Renal cortical epithelial cell (primary cell): ENCODE measurements around the gene PRMT7. TPM values are rescaled to one million over a fixed set of nuclear protein-coding genes. Genes with fewer than 3 reads are reported as not detected.

ENCODE experiments used
- DNase-seq: peaks from one replicate; pipeline ENCODE4 v3.0.0-alpha.2; 2011; ENCODE audit warnings: low read depth
- total RNA-seq: library from RNA; depleted of rRNA; stranded (reverse); fragments of >200 nt; gene quantifications from 2 replicates; pipeline ENCODE4 v1.2.3, GENCODE V29; 2014

Gene PRMT7
- total RNA-seq, 1 donor from 2014 or later, result 49.2 TPM

GRCh38 chr16:68346892-68347480, 36.2 kb downstream of the PRMT7 start:
- DNase-seq, result no peak

- no peak for DNase-seq
These were observed 36.8 kb downstream of the PRMT7 start for GRCh38 chr16:68347605-68348004.

GRCh38 chr16:68348639-68349445, 38.0 kb downstream of the PRMT7 start:
- no peak for DNase-seq

- DNase-seq, result no peak
These were observed 39.1 kb downstream of the PRMT7 start for GRCh38 chr16:68349838-68350410.

GRCh38 chr16:68350813-68351350, 40.1 kb downstream of the PRMT7 start:
- DNase-seq, result no peak

- DNase-seq, result no peak
These were observed 40.6 kb downstream of the PRMT7 start for GRCh38 chr16:68351463-68351862.

GRCh38 chr16:68351991-68352431, 41.2 kb downstream of the PRMT7 start:
- DNase-seq, result peak; percentile 13

GRCh38 chr16:68353366-68353765, 42.5 kb downstream of the PRMT7 start:
- no peak for DNase-seq

- no peak for DNase-seq
These were observed 44.0 kb downstream of the PRMT7 start for GRCh38 chr16:68354816-68355215.

GRCh38 chr16:68355447-68356248, 44.8 kb downstream of the PRMT7 start:
- no peak for DNase-seq

GRCh38 chr16:68356249-68356918, 45.6 kb downstream of the PRMT7 start:
- no peak for DNase-seq

GRCh38 chr16:68356919-68357286, 46.1 kb downstream of the PRMT7 start:
- no peak for DNase-seq

- DNase-seq, result no peak
These were observed 46.7 kb downstream of the PRMT7 start for GRCh38 chr16:68357521-68357922.

GRCh38 chr16:68357923-68358322, 47.1 kb downstream of the PRMT7 start:
- DNase-seq, result no peak

GRCh38 chr16:68358951-68359350, 48.1 kb downstream of the PRMT7 start:
- no peak for DNase-seq

GRCh38 chr16:68359398-68360191, 48.8 kb downstream of the PRMT7 start:
- no peak for DNase-seq

GRCh38 chr16:68360547-68360946, 49.7 kb downstream of the PRMT7 start:
- no peak for DNase-seq

GRCh38 chr16:68360956-68361355, 50.1 kb downstream of the PRMT7 start:
- DNase-seq, result no peak

- DNase-seq, result no peak
These were observed 50.7 kb downstream of the PRMT7 start for GRCh38 chr16:68361485-68361884.

GRCh38 chr16:68362262-68362913, 51.6 kb downstream of the PRMT7 start:
- no peak for DNase-seq
